Measurements from ENCODE around the gene HOGA1. TPM values are rescaled to one million over a fixed set of nuclear protein-coding genes. Genes with fewer than 3 reads are reported as not detected.
A peak's percentile ranks its signal among the peaks of the same experiment; 100 is the strongest.

HOGA1 gene
- total and polyA plus RNA-seq, 4 donors, result 21.7 to 31.4 (median 22.8) TPM

- no peak for DNase-seq (ENCODE audit: low spot score)
- H3K9me3 ChIP-seq (ENCODE audit: control insufficient read depth in 4 of 4, low read length in 3 of 4), result no peaks in the 10 kb centered on the region
- peaks cover 6 to 27% (median 15%) of the 10 kb centered on the region in 4 donors for H3K4me1 ChIP-seq (ENCODE audit: control insufficient read depth in 4 of 4, insufficient read depth in 4 of 4, low read length in 3 of 4)
- TF ChIP-seq NR2F2 (IDR thresholded peaks at IDR 0.05), result no peak
- TF ChIP-seq RXRA (IDR thresholded peaks at IDR 0.05), result no peak
- no peak for TF ChIP-seq YY1 (IDR thresholded peaks at IDR 0.05)
- no peak for TF ChIP-seq GABPA (IDR thresholded peaks at IDR 0.05 in 1 of 2, conservative IDR thresholded peaks at IDR 0.05 in 1 of 2)
- no peak for TF ChIP-seq FOXA1 (IDR thresholded peaks at IDR 0.05)
- H3K36me3 ChIP-seq (ENCODE audit: control insufficient read depth in 4 of 4, insufficient read depth in 3 of 4, low read depth in 1 of 4, low read length in 3 of 4), result no peaks in the 10 kb centered on the region
- no peaks in the 10 kb centered on the region for H3K27me3 ChIP-seq (ENCODE audit: control insufficient read depth in 4 of 4, insufficient read depth in 4 of 4, low read length in 3 of 4)
- no peak overlapping the region for H3K9ac ChIP-seq (ENCODE audit: low read depth in 1 of 2, low read length in 2 of 2)
- no peak overlapping the region for H3K4me3 ChIP-seq (ENCODE audit: low read depth in 1 of 3, low read length in 3 of 3)
- WGBS, result 90% methylated on average over 4 of the region's 4 CpGs
- H3K27ac ChIP-seq (ENCODE audit: low read depth in 1 of 2, low read length in 2 of 2), result no peak overlapping the region
Observed at GRCh38 chr10:97593421-97593820, 9.2 kb downstream of the HOGA1 start.

GRCh38 chr10:97596101-97597082 lies 12.2 kb downstream of the HOGA1 start:
- TF ChIP-seq RXRA (IDR thresholded peaks at IDR 0.05), result peak; percentile 33 to 36
- no peak for TF ChIP-seq HNF4G (IDR thresholded peaks at IDR 0.05)
- TF ChIP-seq CTCF (IDR thresholded peaks at IDR 0.05; ENCODE audit: low read depth, low read length, missing input control), result no peak
- TF ChIP-seq FOXA2 (IDR thresholded peaks at IDR 0.05), result no peak
- peak in 1 of 2 donors; percentile 22 for TF ChIP-seq RAD21 (IDR thresholded peaks at IDR 0.05)
- TF ChIP-seq ATF3 (IDR thresholded peaks at IDR 0.05), result peak; percentile 80
- peak; percentile 31 for TF ChIP-seq REST (IDR thresholded peaks at IDR 0.05)
- peak; percentile 75 for TF ChIP-seq SP1 (IDR thresholded peaks at IDR 0.05)
- TF ChIP-seq GABPA (IDR thresholded peaks at IDR 0.05 in 1 of 2, conservative IDR thresholded peaks at IDR 0.05 in 1 of 2), result no peak
- peak; percentile 73 to 76 for TF ChIP-seq HNF4A (conservative IDR thresholded peaks at IDR 0.05)
- TF ChIP-seq EGR1 (IDR thresholded peaks at IDR 0.05; ENCODE audit: low read depth in 2 of 2), result peak in 1 of 2 donors; percentile 3
- TF ChIP-seq JUND (IDR thresholded peaks at IDR 0.05), result peak; percentile 96 to 98
- TF ChIP-seq FOXA1 (IDR thresholded peaks at IDR 0.05), result no peak
- no peak for TF ChIP-seq NR2F2 (IDR thresholded peaks at IDR 0.05)
- peak; percentile 24 for TF ChIP-seq MAX (IDR thresholded peaks at IDR 0.05)
- TF ChIP-seq TAF1 (conservative IDR thresholded peaks at IDR 0.05), result no peak
- peak; percentile 34 for TF ChIP-seq YY1 (IDR thresholded peaks at IDR 0.05)
- TF ChIP-seq ZBTB33 (IDR thresholded peaks at IDR 0.05), result no peak
- no peak for DNase-seq (ENCODE audit: low spot score)

More at GRCh38 chr10:97596101-97597082, 12.2 kb downstream of the HOGA1 start:
- Histone ChIP-seq H3K27me3 (ENCODE audit: control insufficient read depth in 4 of 4, insufficient read depth in 4 of 4, low read length in 3 of 4) (no peaks in the 10 kb centered on the region), H3K27ac (ENCODE audit: low read depth in 1 of 2, low read length in 2 of 2) (peak overlapping the region; percentile 60 to 66), H3K4me1 (ENCODE audit: control insufficient read depth in 4 of 4, insufficient read depth in 4 of 4, low read length in 3 of 4) (peaks cover 3 to 11% (median 9%) of the 10 kb centered on the region in 4 donors), H3K9ac (ENCODE audit: low read depth in 1 of 2, low read length in 2 of 2) (no peak overlapping the region), H3K9me3 (ENCODE audit: control insufficient read depth in 4 of 4, low read length in 3 of 4) (no peaks in the 10 kb centered on the region), H3K4me3 (ENCODE audit: low read depth in 1 of 3, low read length in 3 of 3) (no peak overlapping the region), H3K36me3 (ENCODE audit: control insufficient read depth in 4 of 4, insufficient read depth in 3 of 4, low read depth in 1 of 4, low read length in 3 of 4) (peaks cover 0 to 10% (median 4%) of the 10 kb centered on the region in 4 donors)
- WGBS, result 48% methylated on average over 10 of the region's 10 CpGs

Measured in liver (tissue), 9 donors.